GF-D8 (cell line): ENCODE data around the gene MZT1.

Experiments used
- DNase-seq: peaks from one replicate; lab custom pipeline; 2025; lab: John Stamatoyannopoulos, UW

Gene MZT1

DNA sequence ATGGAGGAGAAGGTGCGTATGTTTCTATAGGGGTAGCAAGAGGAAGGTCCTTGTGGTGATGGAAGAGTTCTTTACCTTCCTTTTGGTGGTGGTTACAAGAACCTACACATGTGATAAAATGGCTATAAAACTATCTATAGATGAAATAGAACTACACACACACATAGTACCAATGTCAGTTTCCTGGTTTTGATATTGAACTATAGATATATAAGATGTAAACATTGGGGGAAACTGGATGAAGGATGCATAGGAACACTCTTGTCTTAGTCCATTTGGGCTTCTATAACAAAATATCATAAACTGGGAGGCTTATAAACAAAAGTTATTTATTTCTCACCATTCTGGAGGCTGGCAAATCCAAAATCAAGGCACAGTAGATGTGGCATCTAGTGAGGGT is 47.1 kb downstream of the MZT1 start:
- no peak for DNase-seq

GRCh38 chr13:72678312-72678711 is 49.1 kb downstream of the MZT1 start:
- DNase-seq = no peak

GRCh38 chr13:72677431-72677830 is 50.0 kb downstream of the MZT1 start:
- DNase-seq = no peak

DNA sequence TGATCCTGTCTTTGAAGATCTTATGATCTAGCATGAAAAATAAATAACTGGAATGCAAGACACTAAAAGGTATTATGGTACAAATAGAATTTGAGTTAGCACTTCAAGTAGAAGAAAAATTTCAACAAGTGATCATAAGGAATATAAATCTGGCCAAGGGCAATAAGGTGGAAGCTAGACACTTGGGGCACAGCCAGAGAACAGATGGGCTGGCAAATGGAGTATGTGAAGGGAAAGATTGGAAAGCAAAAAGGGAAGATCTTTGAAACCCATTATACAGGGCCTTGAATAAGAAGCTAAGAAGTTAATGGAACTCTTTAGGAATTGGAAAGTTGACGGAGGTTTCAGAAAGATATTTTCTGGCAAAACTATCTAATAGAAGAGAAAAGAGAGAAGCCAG is 61.0 kb downstream of the MZT1 start:
- no peak for DNase-seq

- no peak for DNase-seq
These were observed 64.9 kb downstream of the MZT1 start for GRCh38 chr13:72662548-72662947.
